Esophagus (tissue), 2 donors: ENCODE results near the gene MYLK4. TPM values are rescaled to one million over a fixed set of nuclear protein-coding genes. Genes with fewer than 3 reads are reported as not detected.

Source experiments
- H3K27ac ChIP-seq, 2 donors: one replicate each; pipeline ENCODE4 v1.5.1; 2013; ENCODE audit warnings: low read depth in 2 of 2, mild to moderate bottlenecking in 2 of 2, inconsistent platforms in 1 of 2, low read length in 1 of 2, moderate library complexity in 1 of 2
- H3K27me3 ChIP-seq, 2 donors: one replicate each; pipeline ENCODE4 v1.6.1; 2013; ENCODE audit warnings: low read length in 2 of 2, control low read depth in 1 of 2, mild to moderate bottlenecking in 1 of 2; ENCODE audit not compliant: insufficient read depth in 2 of 2, control insufficient read depth in 1 of 2
- H3K36me3 ChIP-seq, 2 donors: one replicate each; pipeline ENCODE4 v1.6.1; 2013; ENCODE audit warnings: low read length in 1 of 2; ENCODE audit not compliant: control insufficient read depth in 2 of 2, insufficient read depth in 2 of 2
- H3K4me1 ChIP-seq, 2 donors: one replicate each; pipeline ENCODE4 v1.6.1; 2013; ENCODE audit warnings: low read length in 1 of 2; ENCODE audit not compliant: control insufficient read depth in 2 of 2, insufficient read depth in 2 of 2
- H3K4me3 ChIP-seq, 2 donors: one replicate each; pipeline ENCODE4 v1.5.1; 2013; ENCODE audit warnings: low read length in 2 of 2, mild to moderate bottlenecking in 2 of 2, low read depth in 1 of 2, moderate library complexity in 1 of 2
- H3K9me3 ChIP-seq, 2 donors: one replicate each; pipeline ENCODE4 v1.6.1; 2013; ENCODE audit warnings: mild to moderate bottlenecking in 2 of 2, low read depth in 1 of 2, low read length in 1 of 2, moderate library complexity in 1 of 2; ENCODE audit not compliant: control insufficient read depth in 2 of 2, insufficient read depth in 1 of 2
- WGBS, 2 donors: extraction: QIAGEN DNeasy Blood & Tissue Kit; methylation state at CpG; one replicate each; pipeline ENCODE4 v1.1.7; 2013; 5-methylcytosine and 5-hydroxymethylcytosine counted together
- polyA plus RNA-seq, 2 donors: library from polyadenylated mRNA; stranded (reverse); fragments of 200-250 nt; gene quantifications; one replicate each; pipeline ENCODE4 v1.2.3, GENCODE V29; 2013
- donor health status: healthy with polysubstance abuse.
- donor health status: Bipolar disorder and iron deficiency.

The MYLK4 gene
- polyA plus RNA-seq, 2 donors = 0.59 to 0.75 TPM

DNA sequence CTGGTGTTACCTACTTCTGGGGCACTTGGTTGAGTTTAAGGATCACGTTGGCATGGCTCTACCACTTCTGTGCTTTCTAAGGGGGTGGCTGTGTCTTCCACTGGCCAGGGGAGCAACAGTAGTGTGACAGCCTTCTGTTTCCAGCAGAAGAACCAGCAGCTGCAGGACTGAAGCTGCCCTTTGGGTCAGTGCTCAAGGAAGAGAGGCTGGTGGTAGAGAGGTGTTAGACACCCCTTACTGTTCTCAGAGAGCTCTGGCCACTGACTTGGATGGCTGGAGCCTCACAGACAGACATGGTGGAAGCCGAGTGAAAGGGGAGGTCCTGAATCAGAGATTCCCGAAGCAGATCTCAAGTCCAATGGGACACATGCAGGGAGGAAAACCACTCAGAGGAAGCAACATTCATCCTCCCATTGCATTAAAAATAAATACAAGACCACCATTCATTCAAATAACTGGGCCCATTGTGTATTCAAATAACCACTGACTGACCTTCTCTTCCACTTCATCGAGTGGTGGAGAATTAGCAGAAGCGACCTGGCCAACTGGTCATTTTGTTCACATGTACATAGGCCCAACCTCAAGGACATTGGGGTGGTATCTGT, 106.7 kb downstream of the MYLK4 start:
- Histone ChIP-seq H3K36me3 (no peaks in the 10 kb centered on the region), H3K4me1 (no peaks in the 10 kb centered on the region), H3K27me3 (no peaks in the 10 kb centered on the region), H3K4me3 (no peak overlapping the region), H3K9me3 (no peaks in the 10 kb centered on the region), H3K27ac (no peak overlapping the region)
- WGBS, 2 donors = 85 to 88% methylated on average over 5 of the region's 5 CpGs

DNA sequence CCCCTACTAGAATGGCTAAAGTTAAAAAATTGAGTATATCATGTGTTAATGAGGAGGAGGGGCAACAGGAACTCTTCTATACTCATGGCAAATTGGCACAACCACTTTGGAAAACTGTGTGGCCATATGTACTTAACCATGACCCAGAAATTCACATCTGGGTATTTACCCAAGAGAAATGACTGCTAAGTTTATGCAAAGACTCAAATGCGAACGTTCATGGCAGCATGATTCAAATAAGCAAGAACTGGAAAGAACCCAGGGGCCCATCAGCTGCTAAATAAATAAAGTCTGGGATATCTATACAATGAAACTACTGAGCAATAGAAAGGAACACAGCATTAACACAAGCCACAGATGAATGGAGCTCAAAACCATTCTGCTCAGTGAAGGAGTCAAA, 107.6 kb downstream of the MYLK4 start:
- 59 to 69% methylated on average over 2 of the region's 2 CpGs for WGBS, 2 donors
- Histone ChIP-seq H3K27me3 (no peaks in the 10 kb centered on the region), H3K36me3 (no peaks in the 10 kb centered on the region), H3K9me3 (no peaks in the 10 kb centered on the region), H3K27ac (no peak overlapping the region), H3K4me1 (no peaks in the 10 kb centered on the region), H3K4me3 (no peak overlapping the region)

DNA sequence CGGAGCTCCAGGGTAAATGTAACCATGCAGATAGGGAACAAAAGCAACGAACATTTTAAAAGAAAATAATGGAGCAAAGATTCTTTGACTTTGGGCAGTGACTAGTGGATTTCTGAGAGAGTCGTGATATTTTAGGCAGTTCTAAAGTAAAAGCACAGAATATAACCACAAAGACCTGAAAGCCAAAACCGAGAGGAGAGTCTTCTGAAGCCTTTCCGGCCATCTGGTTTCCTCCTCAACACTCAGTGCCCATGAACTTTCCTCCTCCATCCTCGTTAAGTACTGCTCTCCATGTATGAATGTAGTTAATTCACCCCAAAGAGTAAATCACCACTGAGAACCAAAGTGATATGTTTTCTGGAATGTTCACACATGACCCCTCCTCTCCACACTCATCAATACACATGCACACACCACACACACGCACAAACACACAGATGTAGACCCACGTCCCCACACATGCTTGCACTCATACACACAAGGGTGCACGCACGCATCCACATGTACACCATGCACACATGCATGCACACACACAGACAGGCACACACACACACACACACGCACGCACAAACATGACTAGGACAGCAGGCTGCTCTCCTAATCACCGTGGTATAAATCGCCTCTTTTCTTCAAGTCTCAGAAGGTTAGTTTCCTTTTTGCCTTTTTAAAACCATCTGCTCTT, 109.5 kb downstream of the MYLK4 start:
- Histone ChIP-seq H3K27me3 (no peaks in the 10 kb centered on the region), H3K27ac (no peak overlapping the region), H3K4me1 (no peaks in the 10 kb centered on the region), H3K36me3 (no peaks in the 10 kb centered on the region), H3K4me3 (no peak overlapping the region), H3K9me3 (no peaks in the 10 kb centered on the region)
- WGBS, 2 donors = 78 to 80% methylated on average over 14 of the region's 14 CpGs

DNA sequence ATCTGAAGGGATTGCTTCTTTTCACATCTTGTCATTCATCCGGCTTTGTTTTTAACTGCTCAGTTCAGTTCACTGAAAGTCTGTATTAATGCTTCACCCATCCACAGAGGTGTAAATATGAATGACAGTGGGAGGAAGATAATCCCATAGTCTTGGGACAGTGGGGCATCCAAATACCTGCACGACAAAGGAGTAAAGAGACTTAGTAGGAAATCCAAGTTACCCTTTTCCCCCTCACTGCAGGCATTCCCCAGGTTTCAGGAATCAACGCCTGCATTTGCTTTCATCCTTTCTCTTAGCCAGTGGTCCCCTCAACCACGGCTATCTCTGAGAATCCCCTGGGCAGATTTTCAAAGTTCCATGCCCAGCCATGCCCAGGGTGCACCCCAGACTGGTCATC, 110.2 kb downstream of the MYLK4 start:
- H3K9me3 ChIP-seq = no peaks in the 10 kb centered on the region
- H3K27ac ChIP-seq = no peak overlapping the region
- H3K4me3 ChIP-seq = no peak overlapping the region
- 63 to 78% methylated on average over 4 of the region's 4 CpGs for WGBS, 2 donors
- H3K36me3 ChIP-seq = no peaks in the 10 kb centered on the region
- no peaks in the 10 kb centered on the region for H3K27me3 ChIP-seq
- no peaks in the 10 kb centered on the region for H3K4me1 ChIP-seq

DNA sequence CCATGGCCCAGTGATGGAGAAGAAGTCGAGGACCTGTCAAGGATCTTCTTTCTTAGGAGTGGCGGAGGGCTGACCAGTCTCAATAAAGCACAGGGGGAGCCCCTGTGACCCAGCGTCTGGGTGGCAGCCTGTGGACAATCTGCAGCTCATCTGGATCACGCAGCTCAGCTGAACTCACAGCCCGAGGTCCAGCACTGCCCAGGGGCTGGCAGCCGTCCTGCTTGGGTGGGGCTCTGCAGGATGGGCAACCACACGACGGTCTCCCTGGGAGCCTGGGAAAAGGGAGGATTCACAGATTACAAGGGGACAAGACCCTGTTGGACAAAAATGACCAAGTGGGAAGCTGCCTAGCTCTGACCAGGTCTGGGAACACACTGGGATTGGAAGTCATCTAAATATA, 110.8 kb downstream of the MYLK4 start:
- no peaks in the 10 kb centered on the region for H3K36me3 ChIP-seq
- no peak overlapping the region for H3K27ac ChIP-seq
- no peaks in the 10 kb centered on the region for H3K9me3 ChIP-seq
- WGBS, 2 donors = 66 to 81% methylated on average over 8 of the region's 8 CpGs
- H3K4me1 ChIP-seq = no peaks in the 10 kb centered on the region
- H3K4me3 ChIP-seq = no peak overlapping the region
- no peaks in the 10 kb centered on the region for H3K27me3 ChIP-seq

DNA sequence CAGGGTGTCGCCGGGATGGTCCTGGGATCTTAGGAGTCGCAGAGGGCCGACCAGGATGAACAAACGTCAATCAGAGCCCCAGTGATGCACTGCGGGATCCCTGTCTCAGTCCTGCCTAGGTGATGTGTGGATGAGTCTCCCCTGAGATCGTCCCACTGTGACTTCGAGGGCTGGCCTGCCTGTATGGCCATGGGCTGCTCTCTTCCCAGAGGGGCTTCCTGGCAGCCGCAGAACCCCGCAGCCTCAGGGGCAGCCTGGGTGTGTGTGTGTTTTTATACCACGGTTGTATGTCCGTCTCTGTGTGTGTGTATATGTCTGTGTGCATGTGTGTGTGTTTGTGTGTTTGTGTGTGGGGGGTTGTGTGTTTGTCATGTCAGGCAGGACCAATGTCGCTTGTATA, 111.6 kb downstream of the MYLK4 start:
- Histone ChIP-seq H3K36me3 (no peaks in the 10 kb centered on the region), H3K27ac (no peak overlapping the region), H3K4me3 (no peak overlapping the region), H3K4me1 (no peaks in the 10 kb centered on the region), H3K9me3 (no peaks in the 10 kb centered on the region), H3K27me3 (no peaks in the 10 kb centered on the region)
- WGBS, 2 donors = 90% methylated on average over 13 of the region's 13 CpGs

DNA sequence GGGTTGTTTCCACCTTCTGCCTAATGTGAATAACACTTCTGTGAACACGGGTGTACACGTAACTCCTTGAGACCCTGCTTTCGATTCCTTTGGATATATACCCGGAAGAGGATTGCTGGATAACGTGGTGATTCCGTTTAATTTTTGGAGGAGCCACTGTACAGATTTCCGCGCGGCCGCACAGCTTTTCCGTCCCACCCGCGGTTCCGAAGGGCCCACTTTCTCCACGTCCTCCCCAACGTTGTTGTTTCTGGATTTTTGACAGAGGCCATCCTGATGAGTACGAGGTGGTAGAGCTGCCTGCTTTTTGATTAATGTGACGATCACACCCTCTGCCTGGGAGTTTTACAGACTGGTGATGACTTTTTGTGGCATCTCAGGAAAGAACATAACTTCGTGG, 114.0 kb downstream of the MYLK4 start:
- no peak overlapping the region for H3K4me3 ChIP-seq
- H3K36me3 ChIP-seq = no peaks in the 10 kb centered on the region
- 91 to 97% methylated on average over 19 of the region's 19 CpGs for WGBS, 2 donors
- no peaks in the 10 kb centered on the region for H3K9me3 ChIP-seq
- no peak overlapping the region for H3K27ac ChIP-seq
- H3K27me3 ChIP-seq = no peaks in the 10 kb centered on the region
- H3K4me1 ChIP-seq = peaks cover 0 to 2% of the 10 kb centered on the region in 2 donors

DNA sequence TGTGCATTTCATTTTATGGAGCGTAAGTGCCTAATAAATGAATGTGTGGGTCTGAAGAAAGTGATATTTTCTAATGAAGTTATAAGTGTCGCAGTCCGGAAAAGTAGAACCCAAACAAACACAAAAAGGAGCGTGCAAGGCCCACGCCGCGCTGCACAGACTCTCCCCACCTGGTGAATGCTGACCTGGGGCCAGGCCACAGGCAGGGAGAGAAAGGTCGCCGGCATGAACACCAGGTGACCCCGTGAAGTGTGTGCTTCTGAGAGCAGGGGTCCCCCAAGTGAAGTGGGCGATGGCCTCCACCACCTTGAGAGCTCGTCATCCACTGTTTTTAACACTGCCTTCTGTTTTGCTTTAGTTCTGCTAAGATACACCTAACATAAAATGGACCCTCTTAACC, 114.8 kb downstream of the MYLK4 start:
- no peaks in the 10 kb centered on the region for H3K36me3 ChIP-seq
- H3K4me1 ChIP-seq = peaks cover 2 to 6% of the 10 kb centered on the region in 2 donors
- no peak overlapping the region for H3K27ac ChIP-seq
- H3K9me3 ChIP-seq = no peaks in the 10 kb centered on the region
- WGBS, 2 donors = 91 to 96% methylated on average over 12 of the region's 12 CpGs
- H3K4me3 ChIP-seq = no peak overlapping the region
- H3K27me3 ChIP-seq = no peaks in the 10 kb centered on the region

DNA sequence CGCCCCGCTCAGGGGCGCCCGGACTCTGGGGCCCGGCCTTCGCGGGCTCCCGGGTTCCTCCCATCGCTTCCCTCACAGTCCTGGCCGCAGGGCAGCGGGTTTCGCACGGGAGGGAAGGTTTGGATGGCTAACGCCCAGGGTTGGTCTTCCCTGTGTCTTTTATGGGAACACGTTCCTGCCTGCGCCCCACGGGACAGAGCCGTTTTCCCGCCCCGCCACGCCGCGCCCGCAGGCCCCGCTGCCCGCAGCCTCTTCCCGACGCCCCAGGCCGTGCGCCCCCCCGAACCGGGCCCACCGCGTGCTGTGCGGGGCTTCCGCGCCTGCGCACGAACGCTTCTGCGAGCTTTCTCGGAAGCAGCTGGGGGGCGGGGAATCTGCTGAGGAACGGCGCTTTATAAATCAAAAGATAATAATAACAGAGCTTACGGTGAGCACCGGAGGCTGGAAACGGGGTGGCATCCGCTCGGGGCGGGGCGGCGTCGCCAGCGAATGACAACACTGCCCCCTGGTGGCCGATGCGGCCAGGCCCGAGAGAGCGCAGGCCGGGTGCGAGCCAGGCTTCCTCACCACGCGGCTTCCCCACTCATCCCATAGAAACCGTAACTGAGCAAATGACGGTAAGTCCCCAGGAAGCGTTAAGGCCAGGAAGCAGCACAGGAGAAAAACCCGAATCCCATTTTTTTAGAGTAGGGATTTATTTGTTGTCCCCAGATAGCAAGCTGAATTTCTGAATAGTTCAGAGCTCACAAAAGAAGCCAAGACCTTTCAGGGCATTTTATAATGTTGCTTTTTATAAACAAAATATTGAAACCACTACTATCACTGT, 116.4 kb downstream of the MYLK4 start:
- peak overlapping the region; percentile 35 to 46 for H3K4me3 ChIP-seq
- no peaks in the 10 kb centered on the region for H3K27me3 ChIP-seq
- H3K27ac ChIP-seq = peak overlapping the region; percentile 26 to 68
- H3K36me3 ChIP-seq = no peaks in the 10 kb centered on the region
- WGBS, 2 donors = 2% methylated on average over 67 of the region's 67 CpGs
- peaks cover 2 to 6% of the 10 kb centered on the region in 2 donors for H3K4me1 ChIP-seq
- no peaks in the 10 kb centered on the region for H3K9me3 ChIP-seq
